OCI-LY3 (cell line): ENCODE measurements around the gene STK39.

Source experiments
- H2AFZ ChIP-seq: fragments of 200-600, 300-600 bp; shearing (Covaris generic); 2 replicates; pipeline ENCODE4 v1.6.0; 2014; ENCODE audit warnings: antibody characterized with exemption, low read depth, low read length
- H3K27ac ChIP-seq: fragments of 200-600, 300-600 bp; sonication (generic); 2 replicates; pipeline ENCODE4 v1.5.1; 2014; ENCODE audit warnings: mild to moderate bottlenecking, low read length, moderate library complexity, mixed read lengths
- H3K27me3 ChIP-seq: fragments of 200-600, 300-600 bp; sonication (generic); 2 replicates; pipeline ENCODE4 v1.6.1; 2014; ENCODE audit warnings: low read depth, low read length, mixed read lengths
- H3K36me3 ChIP-seq: fragments of 200-600, 300-600 bp; sonication (generic); replicated peaks from 2 replicates; pipeline ENCODE3; 2014; ENCODE audit warnings: low read depth, low read length, mixed read lengths
- H3K4me1 ChIP-seq: fragments of 300-600, 200-600 bp; sonication (generic); 2 replicates; pipeline ENCODE4 v1.6.1; 2014; ENCODE audit warnings: low read length, mixed read lengths
- H3K4me2 ChIP-seq: fragments of 200-600, 300-600 bp; sonication (generic); 2 replicates; pipeline ENCODE4 v1.6.1; 2014; ENCODE audit warnings: low read length, mixed read lengths
- H3K4me3 ChIP-seq: fragments of 300-600, 200-600 bp; sonication (generic); 2 replicates; pipeline ENCODE4 v1.5.1; 2014; ENCODE audit warnings: antibody characterized with exemption, mild to moderate bottlenecking, low read length, moderate library complexity
- H3K79me2 ChIP-seq: fragments of 300-600, 200-600 bp; shearing (Covaris generic); 2 replicates; pipeline ENCODE4 v1.6.1; 2014; ENCODE audit warnings: mild to moderate bottlenecking, low read length, mixed read lengths
- H3K9ac ChIP-seq: fragments of 300-600, 200-600 bp; shearing (Covaris generic); 2 replicates; pipeline ENCODE4 v1.6.0; 2014; ENCODE audit warnings: mild to moderate bottlenecking, low read length, moderate library complexity
- H3K9me3 ChIP-seq: fragments of 200-600, 300-600 bp; shearing (Covaris generic); 2 replicates; pipeline ENCODE4 v1.6.1; 2014; ENCODE audit warnings: low read length, mixed read lengths; ENCODE audit not compliant: insufficient read depth
- H4K20me1 ChIP-seq: fragments of 200-600, 300-600 bp; sonication (generic); 2 replicates; pipeline ENCODE4 v1.6.1; 2016; ENCODE audit warnings: low read length, mixed read lengths; ENCODE audit not compliant: insufficient read depth
- CTCF ChIP-seq: fragments of 200-600, 300-600 bp; sonication (generic); IDR thresholded peaks from 2 replicates; pipeline ENCODE4 v1.5.1; 2014; ENCODE audit warnings: antibody characterized with exemption, low read length, low read depth
- EZH2phosphoT487 ChIP-seq: fragments of 200-600 bp; shearing (Covaris generic); IDR thresholded peaks from 2 replicates; pipeline ENCODE4 v1.6.1; 2018; ENCODE audit warnings: antibody characterized with exemption, mixed run types, low read depth

The STK39 gene

GRCh38 chr2:168114619-168115018 lies 132.8 kb downstream of the STK39 start:
- H3K4me3 ChIP-seq: no peak overlapping the region
- TF ChIP-seq EZH2phosphoT487 (no peak), CTCF (no peak)
- no peak overlapping the region for H3K27ac ChIP-seq
- H2AFZ ChIP-seq: no peak overlapping the region
- no peaks in the 10 kb centered on the region for H3K9me3 ChIP-seq
- no peaks in the 10 kb centered on the region for H3K79me2 ChIP-seq
- H3K4me2 ChIP-seq: no peak overlapping the region
- H3K9ac ChIP-seq: no peak overlapping the region
- H3K36me3 ChIP-seq: no peaks in the 10 kb centered on the region
- H4K20me1 ChIP-seq: no peaks in the 10 kb centered on the region
- peaks cover 24% of the 10 kb centered on the region for H3K4me1 ChIP-seq
- no peaks in the 10 kb centered on the region for H3K27me3 ChIP-seq

GRCh38 chr2:168114040-168114439 lies 133.4 kb downstream of the STK39 start:
- H3K4me1 ChIP-seq: peaks cover 19% of the 10 kb centered on the region
- H2AFZ ChIP-seq: no peak overlapping the region
- no peak overlapping the region for H3K4me3 ChIP-seq
- no peak overlapping the region for H3K27ac ChIP-seq
- no peak overlapping the region for H3K9ac ChIP-seq
- no peaks in the 10 kb centered on the region for H3K9me3 ChIP-seq
- H3K36me3 ChIP-seq: no peaks in the 10 kb centered on the region
- no peaks in the 10 kb centered on the region for H3K27me3 ChIP-seq
- no peak overlapping the region for H3K4me2 ChIP-seq
- H3K79me2 ChIP-seq: no peaks in the 10 kb centered on the region
- H4K20me1 ChIP-seq: no peaks in the 10 kb centered on the region
- TF ChIP-seq EZH2phosphoT487 (no peak), CTCF (no peak)

GRCh38 chr2:168107322-168107721 lies 140.1 kb downstream of the STK39 start:
- H3K4me3 ChIP-seq: no peak overlapping the region

GRCh38 chr2:168105127-168105683 lies 142.2 kb downstream of the STK39 start:
- H3K4me1 ChIP-seq: no peaks in the 10 kb centered on the region
- no peaks in the 10 kb centered on the region for H3K79me2 ChIP-seq
- no peak overlapping the region for H3K9ac ChIP-seq
- no peak overlapping the region for H3K4me3 ChIP-seq
- no peak overlapping the region for H3K27ac ChIP-seq
- no peaks in the 10 kb centered on the region for H3K36me3 ChIP-seq
- H4K20me1 ChIP-seq: no peaks in the 10 kb centered on the region
- H3K9me3 ChIP-seq: no peaks in the 10 kb centered on the region
- H3K4me2 ChIP-seq: no peak overlapping the region
- TF ChIP-seq EZH2phosphoT487 (no peak), CTCF (no peak)
- H3K27me3 ChIP-seq: no peaks in the 10 kb centered on the region
- H2AFZ ChIP-seq: no peak overlapping the region

More at GRCh38 chr2:168107322-168107721, 140.1 kb downstream of the STK39 start:
- Histone ChIP-seq H2AFZ (no peak overlapping the region), H3K27ac (no peak overlapping the region), H3K9ac (no peak overlapping the region), H3K27me3 (no peaks in the 10 kb centered on the region), H3K79me2 (no peaks in the 10 kb centered on the region), H3K36me3 (no peaks in the 10 kb centered on the region), H3K9me3 (no peaks in the 10 kb centered on the region), H3K4me2 (no peak overlapping the region), H4K20me1 (no peaks in the 10 kb centered on the region), H3K4me1 (peaks cover under 1% of the 10 kb centered on the region; the same call in 1 of the 2 replicates)
- TF ChIP-seq CTCF (no peak), EZH2phosphoT487 (no peak)
